IPS DF 4.7 (cell line): ENCODE results near the gene CRTC1.

Experiments used
- DNase-seq: peaks from one replicate; pipeline ENCODE4 v3.0.0-alpha.2; 2013; ENCODE audit warnings: low spot score; ENCODE audit errors: extremely low read depth

Gene CRTC1

GRCh38 chr19:18765224-18765623, 81.7 kb downstream of the CRTC1 start:
- no peak for DNase-seq

DNA sequence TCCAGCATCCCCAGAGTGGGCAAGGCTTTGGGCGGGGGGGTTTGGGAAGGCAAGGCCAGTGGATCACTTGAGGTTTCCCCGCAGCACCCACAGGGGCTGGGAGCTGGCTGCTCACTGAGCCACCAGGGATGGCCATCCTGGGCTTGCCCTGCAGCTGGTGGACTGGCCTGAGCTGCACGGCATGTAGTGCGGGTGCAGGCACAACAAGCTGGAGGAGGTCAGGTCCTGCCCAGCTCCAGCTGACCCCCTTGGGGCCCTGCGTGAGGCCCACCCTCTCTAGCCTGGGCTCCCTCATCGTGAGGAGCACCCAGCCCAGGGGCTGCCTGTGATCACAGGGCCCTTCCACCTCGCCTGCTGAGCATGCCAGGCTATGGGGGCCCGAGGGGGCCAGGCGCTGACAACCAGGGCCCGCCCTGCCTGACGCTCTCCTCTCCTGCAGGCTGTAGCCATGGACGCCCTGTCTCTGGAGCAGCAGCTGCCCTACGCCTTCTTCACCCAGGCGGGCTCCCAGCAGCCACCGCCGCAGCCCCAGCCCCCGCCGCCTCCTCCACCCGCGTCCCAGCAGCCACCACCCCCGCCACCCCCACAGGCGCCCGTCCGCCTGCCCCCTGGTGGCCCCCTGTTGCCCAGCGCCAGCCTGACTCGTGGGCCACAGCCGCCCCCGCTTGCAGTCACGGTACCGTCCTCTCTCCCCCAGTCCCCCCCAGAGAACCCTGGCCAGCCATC, 84.7 kb downstream of the CRTC1 start:
- DNase-seq: no peak

DNA sequence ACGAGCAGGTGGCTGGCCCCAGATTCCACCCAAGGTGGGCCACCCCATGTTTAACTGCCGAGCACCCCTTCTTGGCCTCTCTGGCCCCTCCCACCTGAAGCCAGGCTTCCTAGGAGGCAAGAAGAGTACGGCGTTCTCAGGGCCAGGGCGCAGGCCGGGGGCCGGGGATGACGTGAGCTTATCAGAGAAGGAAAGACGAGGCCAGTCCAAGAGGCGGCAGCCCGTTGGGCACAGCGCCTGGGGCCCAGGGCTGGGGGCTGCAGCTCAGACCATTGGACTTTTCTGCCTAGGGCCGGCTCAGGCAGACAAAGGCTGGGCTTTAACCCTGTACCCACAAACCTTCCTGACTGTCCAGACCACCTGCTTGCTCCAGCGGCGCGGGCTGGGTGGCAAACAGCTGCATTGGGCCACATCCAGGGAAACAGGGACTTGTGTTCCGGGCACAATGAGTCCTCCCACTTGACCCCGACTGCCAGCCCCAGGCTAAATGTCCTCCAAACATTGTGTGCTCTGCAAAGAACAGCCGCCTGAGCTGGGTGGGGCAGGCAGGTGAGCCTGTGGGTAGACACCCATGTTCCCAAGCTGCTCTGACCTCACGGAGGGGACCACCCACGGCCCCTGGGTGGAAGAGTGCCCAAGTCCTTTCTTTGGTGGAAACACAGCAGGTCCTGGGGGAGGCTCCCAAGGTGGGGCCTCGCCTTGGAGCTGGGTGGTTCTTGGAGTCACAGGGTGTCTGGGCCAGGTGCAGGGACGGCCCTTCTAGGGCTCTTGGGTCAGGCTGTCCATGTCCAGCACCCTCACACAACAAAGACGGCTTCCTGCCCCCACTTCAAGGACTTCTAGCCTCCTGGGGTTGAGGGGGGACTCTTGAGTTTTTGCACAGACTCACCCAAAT, 85.8 kb downstream of the CRTC1 start:
- DNase-seq: no peak

DNA sequence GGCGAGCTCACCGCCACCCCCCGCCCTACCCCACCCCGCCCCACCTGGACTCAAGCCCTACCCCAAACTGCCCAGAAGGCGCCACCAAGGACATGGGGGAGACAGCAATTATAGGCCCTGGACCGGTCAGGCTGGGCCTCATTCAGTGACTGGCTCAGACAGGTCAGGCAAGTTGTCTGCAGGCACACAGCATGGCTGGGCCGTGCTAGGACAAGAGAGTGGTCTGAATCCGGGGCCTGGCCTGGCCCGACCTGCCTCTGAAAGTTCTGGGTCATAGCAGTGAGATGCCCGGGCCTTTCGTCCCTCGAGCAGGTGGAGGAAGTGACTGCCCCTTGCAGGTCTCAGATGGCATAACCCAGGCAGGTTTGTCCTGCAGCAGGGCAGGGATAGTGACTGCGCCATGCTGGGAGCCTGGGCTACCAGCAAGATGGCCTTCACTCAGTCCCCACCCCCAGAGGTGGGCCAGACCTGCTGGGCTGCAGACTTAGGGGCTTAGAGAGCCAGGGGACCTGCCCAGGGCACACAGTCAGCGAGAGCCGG, 86.6 kb downstream of the CRTC1 start:
- no peak for DNase-seq

DNA sequence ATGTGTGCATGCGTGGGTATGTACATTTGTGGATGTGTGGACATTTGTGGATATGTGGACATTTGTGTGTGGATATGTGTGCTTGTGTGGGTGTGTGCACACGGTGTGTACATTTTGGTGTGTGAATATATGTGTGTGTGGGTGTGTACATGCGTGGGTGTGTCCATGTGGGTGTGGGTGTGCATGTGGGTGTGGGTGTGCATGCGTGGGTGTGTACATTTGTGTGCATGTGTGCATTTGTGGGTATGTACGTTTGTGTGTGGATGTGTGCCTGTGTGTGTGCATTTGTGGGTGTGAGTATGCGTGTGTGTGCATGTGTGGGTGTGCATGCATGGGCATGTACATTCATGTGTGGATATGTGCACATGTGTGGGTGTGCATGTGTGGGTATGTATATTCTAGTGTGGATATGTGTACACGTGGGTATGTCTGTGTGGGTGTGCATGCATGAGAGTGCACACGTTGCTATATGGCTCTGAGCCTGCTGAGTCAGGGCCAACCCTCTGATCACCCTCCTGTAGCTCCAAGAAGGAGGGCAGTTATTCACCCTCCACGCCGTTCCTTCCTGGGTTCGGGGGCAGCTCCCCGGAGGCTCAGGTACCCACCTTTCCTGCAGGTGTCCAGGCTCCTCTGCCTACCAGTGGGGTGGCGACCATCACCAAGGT, 87.3 kb downstream of the CRTC1 start:
- no peak for DNase-seq

DNA sequence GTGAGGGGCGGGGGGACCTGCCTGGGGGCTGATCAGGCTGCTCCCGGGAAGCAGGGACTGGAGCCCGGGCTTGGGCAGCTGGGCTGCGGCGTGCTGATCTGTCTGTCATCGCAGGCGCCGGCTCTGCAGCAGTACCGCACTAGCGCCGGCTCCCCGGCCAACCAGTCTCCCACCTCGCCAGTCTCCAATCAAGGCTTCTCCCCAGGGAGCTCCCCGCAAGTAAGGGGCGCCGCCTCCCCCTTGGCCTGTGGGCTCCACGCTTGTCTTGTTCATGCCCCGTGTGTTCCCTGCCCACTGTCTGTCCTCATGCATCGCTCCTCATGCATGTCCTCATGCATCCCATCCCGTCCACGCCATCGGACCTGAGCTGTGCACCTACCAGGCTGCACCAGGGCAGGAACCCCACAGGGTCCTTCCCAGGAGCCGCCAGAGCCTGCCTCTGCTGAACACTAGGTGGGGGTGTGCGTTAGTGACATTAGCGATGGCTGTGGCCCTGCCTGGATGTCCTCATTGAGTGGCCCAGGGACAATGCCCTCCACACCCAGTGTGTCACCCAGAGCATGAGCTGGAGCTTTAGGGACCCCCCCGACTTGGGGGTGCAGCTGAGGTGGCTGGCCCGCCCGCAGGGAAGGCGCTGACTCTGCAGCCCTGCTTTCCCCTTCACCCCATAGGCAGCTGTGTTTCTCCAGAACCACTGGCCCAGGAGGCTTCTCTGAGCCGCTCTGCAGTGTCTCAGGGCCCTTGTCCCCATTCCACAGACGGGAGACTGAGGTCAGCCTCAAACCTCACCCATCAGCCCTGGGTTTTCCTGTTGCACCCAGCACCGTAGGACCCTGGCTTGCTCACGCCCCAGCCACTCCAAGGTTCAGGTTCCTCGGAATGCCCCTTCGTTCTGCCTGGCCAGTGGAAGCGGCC, 88.1 kb downstream of the CRTC1 start:
- no peak for DNase-seq

- DNase-seq: no peak
These were observed 89.4 kb downstream of the CRTC1 start for GRCh38 chr19:18772620-18773587.

DNA sequence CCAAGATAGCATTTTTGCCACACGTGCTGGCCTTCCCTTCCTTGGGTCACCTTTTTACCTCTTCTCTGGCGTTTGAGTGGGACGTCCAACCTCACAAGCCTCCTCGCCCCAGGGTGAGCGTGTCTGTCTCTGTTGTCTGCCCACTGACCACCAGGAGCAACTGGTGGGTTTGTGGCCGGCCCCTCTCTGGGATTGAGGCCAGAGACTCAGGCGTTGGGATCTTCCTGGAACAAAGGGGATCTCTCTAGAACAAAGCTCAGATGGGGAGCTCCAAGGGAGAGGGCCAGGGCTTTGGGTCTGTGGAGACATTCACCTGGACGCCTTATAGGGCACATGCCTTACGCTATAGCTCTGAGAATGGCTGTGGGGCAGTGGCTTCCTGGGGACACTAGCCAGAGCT, 90.2 kb downstream of the CRTC1 start:
- no peak for DNase-seq

DNA sequence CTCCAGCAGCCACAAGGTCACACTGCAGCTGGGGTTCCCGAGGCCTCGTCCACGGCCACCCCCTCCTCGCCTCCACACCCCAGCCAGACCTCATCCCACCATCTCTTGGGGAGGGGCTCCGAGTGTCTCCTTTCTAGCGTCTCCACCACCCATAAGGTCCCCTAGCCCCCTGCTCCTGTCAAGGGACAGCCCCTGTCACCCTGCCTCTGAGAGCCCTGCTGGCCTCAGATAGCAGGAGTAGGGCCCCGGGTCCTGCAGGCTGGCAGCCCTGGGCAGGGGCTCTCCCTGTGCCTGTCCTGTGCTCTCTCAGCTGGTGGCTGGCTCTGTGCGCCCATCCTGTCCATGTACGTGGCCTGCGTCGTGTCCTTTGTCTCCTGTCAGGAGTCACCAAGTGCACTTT, 90.6 kb downstream of the CRTC1 start:
- DNase-seq: no peak

DNA sequence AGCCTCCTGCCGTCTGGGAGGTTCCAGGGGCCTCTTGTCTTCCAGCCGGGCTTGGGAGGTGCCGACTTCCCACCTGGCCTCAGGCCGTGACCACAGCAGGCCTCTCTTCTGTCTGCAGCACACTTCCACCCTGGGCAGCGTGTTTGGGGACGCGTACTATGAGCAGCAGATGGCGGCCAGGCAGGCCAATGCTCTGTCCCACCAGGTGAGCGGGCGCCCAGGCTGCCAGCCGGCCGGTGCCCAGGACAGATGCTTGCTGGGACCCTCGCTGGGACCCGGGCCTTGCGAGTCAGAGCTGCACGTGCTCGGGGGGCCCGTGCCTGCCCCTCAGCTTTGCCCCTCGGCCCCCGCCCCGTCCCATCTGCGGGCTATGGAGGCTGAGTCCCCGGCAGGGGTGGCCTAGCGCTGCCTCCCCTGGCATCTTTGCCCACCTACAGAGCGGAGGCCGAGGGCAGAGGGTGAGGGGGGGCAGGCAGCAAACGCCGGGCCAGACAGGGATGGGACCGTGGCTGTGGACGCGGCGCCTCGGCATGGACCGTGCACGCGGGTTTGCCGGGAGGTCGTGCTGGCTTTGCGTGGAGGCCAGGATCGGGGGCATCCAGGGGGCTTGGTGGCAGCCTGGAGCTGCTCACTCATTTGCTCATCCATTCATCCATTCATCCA, 91.4 kb downstream of the CRTC1 start:
- DNase-seq: no peak

- no peak for DNase-seq
These were observed 92.3 kb downstream of the CRTC1 start for GRCh38 chr19:18775586-18776287.

DNA sequence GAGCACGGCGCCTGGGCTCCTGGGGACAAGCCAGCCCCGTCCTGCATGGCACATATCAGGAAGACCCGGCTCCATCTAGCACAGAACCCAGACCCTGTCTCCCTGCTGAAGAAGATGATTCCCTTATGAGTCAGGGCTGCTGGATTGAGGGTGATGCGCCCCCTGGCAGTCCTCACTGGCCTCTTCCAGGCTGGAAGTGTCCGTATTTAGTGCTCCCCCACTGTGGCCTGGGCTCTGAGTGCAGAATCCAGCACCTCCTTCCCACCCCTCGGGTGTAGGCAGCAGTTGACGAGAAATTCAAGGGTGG, 92.8 kb downstream of the CRTC1 start:
- no peak for DNase-seq

DNA sequence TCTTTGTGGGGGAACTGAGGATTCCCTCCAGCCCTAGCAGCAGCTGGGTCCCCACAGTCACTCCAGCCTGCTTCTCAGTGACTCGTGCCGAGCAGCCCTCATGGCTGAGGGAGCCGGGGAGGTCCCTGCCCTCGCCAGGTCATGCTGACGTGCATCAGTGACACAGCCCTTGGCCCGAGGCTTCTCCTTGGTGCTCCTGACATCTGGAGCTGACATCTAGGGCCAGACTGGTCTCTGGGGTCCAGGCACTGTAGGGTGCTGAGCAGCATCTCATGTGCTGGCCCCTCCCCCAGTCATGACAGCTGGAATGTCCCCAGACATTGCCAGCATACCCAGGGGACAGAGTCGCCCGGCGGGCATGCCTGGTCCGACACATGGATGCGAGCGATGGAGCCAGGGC, 93.3 kb downstream of the CRTC1 start:
- DNase-seq: no peak

DNA sequence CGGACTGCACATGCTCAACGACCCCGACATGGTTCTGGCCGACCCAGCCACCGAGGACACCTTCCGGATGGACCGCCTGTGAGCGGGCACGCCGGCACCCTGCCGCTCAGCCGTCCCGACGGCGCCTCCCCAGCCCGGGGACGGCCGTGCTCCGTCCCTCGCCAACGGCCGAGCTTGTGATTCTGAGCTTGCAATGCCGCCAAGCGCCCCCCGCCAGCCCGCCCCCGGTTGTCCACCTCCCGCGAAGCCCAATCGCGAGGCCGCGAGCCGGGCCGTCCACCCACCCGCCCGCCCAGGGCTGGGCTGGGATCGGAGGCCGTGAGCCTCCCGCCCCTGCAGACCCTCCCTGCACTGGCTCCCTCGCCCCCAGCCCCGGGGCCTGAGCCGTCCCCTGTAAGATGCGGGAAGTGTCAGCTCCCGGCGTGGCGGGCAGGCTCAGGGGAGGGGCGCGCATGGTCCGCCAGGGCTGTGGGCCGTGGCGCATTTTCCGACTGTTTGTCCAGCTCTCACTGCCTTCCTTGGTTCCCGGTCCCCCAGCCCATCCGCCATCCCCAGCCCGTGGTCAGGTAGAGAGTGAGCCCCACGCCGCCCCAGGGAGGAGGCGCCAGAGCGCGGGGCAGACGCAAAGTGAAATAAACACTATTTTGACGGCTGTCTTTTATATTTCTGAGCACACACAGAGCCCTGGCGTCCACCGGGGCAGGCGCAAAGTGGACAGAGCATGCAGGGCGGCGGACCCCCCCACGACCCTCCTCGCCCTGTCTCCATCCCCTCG, 94.0 kb downstream of the CRTC1 start:
- no peak for DNase-seq

GRCh38 chr19:18778076-18778389, 94.6 kb downstream of the CRTC1 start:
- DNase-seq: no peak

- DNase-seq: no peak
These were observed 95.5 kb downstream of the CRTC1 start for GRCh38 chr19:18778826-18779495.

DNA sequence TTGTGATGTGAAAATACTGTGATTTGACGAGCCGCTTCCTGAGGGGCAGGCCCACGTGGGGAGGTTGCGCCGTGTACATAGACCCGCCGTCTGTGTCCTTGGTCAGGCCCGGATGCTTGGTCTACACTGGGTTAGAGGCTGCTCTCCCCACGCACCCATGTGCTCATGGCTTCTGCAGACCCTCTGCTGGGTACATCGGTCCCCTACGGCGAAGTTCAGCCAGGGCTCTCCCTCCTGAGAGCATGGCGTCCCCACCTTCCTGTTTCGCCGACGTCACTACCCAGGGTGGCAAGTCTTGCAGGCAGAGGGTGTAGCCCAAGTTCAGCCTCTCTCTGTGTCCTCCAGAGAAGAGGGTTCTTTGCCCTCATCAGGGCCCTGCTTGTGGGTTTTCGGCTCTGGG, 96.6 kb downstream of the CRTC1 start:
- no peak for DNase-seq

DNA sequence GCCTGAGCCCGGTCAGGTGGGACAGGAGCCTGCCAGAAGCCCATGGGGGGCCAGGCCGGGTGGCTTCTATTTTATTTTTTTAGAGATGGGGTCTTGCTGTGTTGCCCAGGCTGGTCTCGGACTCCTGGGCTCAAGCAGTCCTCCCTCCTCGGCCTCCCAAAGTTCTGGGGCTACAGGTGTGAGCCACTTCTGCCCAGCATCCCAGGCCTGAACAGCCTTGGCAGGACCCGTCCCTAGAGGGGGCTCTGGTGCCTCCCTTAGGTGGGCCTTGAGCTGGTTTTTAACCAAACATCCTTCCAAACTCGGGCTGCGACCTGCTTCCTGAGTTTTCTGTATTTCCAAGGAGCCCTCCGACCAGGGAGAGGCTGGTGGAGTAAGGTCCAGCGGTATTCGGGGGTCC, 97.2 kb downstream of the CRTC1 start:
- DNase-seq: no peak
